Measurements from ENCODE around the gene KDM2A. TPM values are rescaled to one million over a fixed set of nuclear protein-coding genes. Genes with fewer than 3 reads are reported as not detected.

The KDM2A gene
- total RNA-seq, 1 experiment from 2014 or later = 50.4 TPM

GRCh38 chr11:67264877-67265632 lies 146.0 kb downstream of the KDM2A start:
- Histone ChIP-seq H3K27ac (ENCODE audit: low read depth, low read length) (no peak overlapping the region), H2AFZ (ENCODE audit: low read depth, low read length, poor library complexity, severe bottlenecking) (no peak overlapping the region), H3K9ac (ENCODE audit: low read length) (no peak overlapping the region), H4K20me1 (ENCODE audit: insufficient read depth) (no peaks in the 10 kb centered on the region), H3K36me3 (ENCODE audit: control insufficient read depth in 1 of 2, insufficient read depth in 2 of 2, low read length in 2 of 2) (peaks cover 2 to 15% of the 10 kb centered on the region in 2 experiments; a peak in 1 of 4 replicates), H3K4me2 (ENCODE audit: low read length) (no peak overlapping the region), H3K79me2 (ENCODE audit: insufficient read depth, low read length) (peaks cover 35% of the 10 kb centered on the region), H3K4me1 (ENCODE audit: control insufficient read depth in 1 of 2, insufficient read depth in 2 of 2, low read length in 2 of 2) (peaks cover 14 to 47% of the 10 kb centered on the region in 2 experiments; a peak in 3 of 4 replicates), H3K9me3 (ENCODE audit: control insufficient read depth in 1 of 2, insufficient read depth in 1 of 2, low read depth in 1 of 2, low read length in 2 of 2) (no peaks in the 10 kb centered on the region), H3K9me2 (ENCODE audit: insufficient read depth) (no peaks in the 10 kb centered on the region), H3K4me3 (replicated peaks in 1 of 2; ENCODE audit: low read depth in 1 of 2, low read length in 2 of 2) (no peak overlapping the region), H3K27me3 (ENCODE audit: insufficient read depth, low read length) (no peaks in the 10 kb centered on the region)
- intact Hi-C loops (cut with micrococcal nuclease) = no loop called here
- TF ChIP-seq SIN3A (IDR thresholded peaks at IDR 0.05; ENCODE audit: low read depth) (no peak), EGR1 (IDR thresholded peaks at IDR 0.05; ENCODE audit: low read depth) (no peak), CTCF (IDR thresholded peaks at IDR 0.05 in 2 of 3, conservative IDR thresholded peaks at IDR 0.05 in 1 of 3; ENCODE audit: borderline replicate concordance in 1 of 3, insufficient read depth in 1 of 3, low read depth in 2 of 3, low read length in 2 of 3) (no peak), ZBTB33 (IDR thresholded peaks at IDR 0.05; ENCODE audit: extremely low read depth, insufficient replicate concordance, low read length) (no peak), POLR2AphosphoS5 (IDR thresholded peaks at IDR 0.05; ENCODE audit: low read depth, low read length) (no peak), POLR2A (IDR thresholded peaks at IDR 0.05; ENCODE audit: borderline replicate concordance, extremely low read depth, insufficient read depth, insufficient read length) (no peak), ATF3 (IDR thresholded peaks at IDR 0.05) (no peak), EZH2 (IDR thresholded peaks at IDR 0.05) (no peak), YY1 (IDR thresholded peaks at IDR 0.05; ENCODE audit: extremely low read depth, insufficient replicate concordance, low read depth, low read length) (no peak), REST (IDR thresholded peaks at IDR 0.05; ENCODE audit: low read depth) (no peak), ZNF274 (IDR thresholded peaks at IDR 0.05; ENCODE audit: low read depth, low read length) (no peak), MAX (IDR thresholded peaks at IDR 0.05) (no peak), ZFX (IDR thresholded peaks at IDR 0.05) (no peak), SP1 (IDR thresholded peaks at IDR 0.05; ENCODE audit: low read depth) (no peak), CEBPB (IDR thresholded peaks at IDR 0.05; ENCODE audit: low read depth) (no peak), JUND (IDR thresholded peaks at IDR 0.05) (no peak), ELF1 (IDR thresholded peaks at IDR 0.05; ENCODE audit: borderline replicate concordance, low read depth) (no peak), FOSL1 (IDR thresholded peaks at IDR 0.05; ENCODE audit: low read depth) (no peak), CBX3 (IDR thresholded peaks at IDR 0.05; ENCODE audit: low read depth) (no peak)
- BruUV-seq (replicated peaks) = no TSS peak
- ATAC-seq = no peak
- ChIA-PET RAD21 (ENCODE audit: low non-redundant PET in 1 of 2, low total read pairs in 2 of 2, uncharacterized antibody in 2 of 2, unreplicated experiment in 2 of 2) (no interaction called here), POLR2A (interaction anchor here (1.8 kb wide), 1 partner anchor 52 kb away, joined by 5 read pairs; no protein-coding TSS in a partner anchor), CTCF (interaction anchor here (1.7 to 4.2 kb wide), 2 partner anchors 52 to 117 kb away, joined by 5 to 60 read pairs; no protein-coding TSS in a partner anchor)
- DNase-seq (ENCODE audit: low read depth, low spot score) = no peak

All from HCT116 (cell line).